ENCODE results near the gene CPO. TPM values are rescaled to one million over a fixed set of nuclear protein-coding genes. Genes with fewer than 3 reads are reported as not detected.

Gene CPO
- total RNA-seq, 4 donors from 2014 or later = 0.44 to 2.4 (median 1.2) TPM; not detected in 1

DNA sequence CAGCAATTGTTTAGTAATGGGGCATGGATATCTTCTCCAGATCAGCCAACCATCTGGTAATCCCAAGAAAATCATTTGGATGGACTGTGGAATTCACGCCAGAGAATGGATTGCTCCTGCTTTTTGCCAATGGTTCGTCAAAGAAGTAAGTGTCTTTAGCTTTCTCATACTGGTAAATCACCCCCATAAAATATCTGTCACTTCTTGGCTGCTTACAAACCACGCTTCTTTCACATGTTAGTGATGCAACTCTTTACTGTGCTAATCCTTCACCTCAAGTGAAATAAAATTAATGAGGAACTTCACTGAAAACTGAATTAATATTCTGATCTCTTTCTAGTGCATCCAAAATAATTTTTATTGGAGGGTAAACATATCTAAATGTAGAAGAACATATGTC is 18.9 kb downstream of the CPO start:
- TF ChIP-seq, protein P1, sequence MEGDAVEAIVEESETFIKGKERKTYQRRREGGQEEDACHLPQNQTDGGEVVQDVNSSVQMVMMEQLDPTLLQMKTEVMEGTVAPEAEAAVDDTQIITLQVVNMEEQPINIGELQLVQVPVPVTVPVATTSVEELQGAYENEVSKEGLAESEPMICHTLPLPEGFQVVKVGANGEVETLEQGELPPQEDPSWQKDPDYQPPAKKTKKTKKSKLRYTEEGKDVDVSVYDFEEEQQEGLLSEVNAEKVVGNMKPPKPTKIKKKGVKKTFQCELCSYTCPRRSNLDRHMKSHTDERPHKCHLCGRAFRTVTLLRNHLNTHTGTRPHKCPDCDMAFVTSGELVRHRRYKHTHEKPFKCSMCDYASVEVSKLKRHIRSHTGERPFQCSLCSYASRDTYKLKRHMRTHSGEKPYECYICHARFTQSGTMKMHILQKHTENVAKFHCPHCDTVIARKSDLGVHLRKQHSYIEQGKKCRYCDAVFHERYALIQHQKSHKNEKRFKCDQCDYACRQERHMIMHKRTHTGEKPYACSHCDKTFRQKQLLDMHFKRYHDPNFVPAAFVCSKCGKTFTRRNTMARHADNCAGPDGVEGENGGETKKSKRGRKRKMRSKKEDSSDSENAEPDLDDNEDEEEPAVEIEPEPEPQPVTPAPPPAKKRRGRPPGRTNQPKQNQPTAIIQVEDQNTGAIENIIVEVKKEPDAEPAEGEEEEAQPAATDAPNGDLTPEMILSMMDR (IDR thresholded peaks at IDR 0.05; ENCODE audit: low read depth) = no peak

DNA sequence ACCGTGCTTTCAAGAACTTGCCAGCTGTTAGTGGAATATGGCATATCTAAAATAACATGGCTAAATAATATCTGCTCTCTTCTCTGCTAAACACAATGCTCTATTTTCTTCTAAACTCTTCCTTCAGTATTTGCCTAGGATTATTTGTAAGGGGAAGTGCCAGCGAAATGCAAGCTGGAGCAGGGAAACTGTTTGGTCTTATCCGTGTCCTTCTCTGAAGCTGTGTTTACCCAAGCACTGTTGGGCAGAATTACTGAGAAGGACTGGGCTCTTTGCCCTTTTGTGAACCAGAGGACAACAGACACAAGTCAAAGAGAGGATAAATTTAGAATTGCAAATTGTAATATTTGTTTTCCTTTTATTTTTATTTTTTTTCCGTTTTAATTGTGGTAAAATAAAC is 23.6 kb downstream of the CPO start:
- TF ChIP-seq, protein P1 (IDR thresholded peaks at IDR 0.05; ENCODE audit: low read depth) = no peak

DNA sequence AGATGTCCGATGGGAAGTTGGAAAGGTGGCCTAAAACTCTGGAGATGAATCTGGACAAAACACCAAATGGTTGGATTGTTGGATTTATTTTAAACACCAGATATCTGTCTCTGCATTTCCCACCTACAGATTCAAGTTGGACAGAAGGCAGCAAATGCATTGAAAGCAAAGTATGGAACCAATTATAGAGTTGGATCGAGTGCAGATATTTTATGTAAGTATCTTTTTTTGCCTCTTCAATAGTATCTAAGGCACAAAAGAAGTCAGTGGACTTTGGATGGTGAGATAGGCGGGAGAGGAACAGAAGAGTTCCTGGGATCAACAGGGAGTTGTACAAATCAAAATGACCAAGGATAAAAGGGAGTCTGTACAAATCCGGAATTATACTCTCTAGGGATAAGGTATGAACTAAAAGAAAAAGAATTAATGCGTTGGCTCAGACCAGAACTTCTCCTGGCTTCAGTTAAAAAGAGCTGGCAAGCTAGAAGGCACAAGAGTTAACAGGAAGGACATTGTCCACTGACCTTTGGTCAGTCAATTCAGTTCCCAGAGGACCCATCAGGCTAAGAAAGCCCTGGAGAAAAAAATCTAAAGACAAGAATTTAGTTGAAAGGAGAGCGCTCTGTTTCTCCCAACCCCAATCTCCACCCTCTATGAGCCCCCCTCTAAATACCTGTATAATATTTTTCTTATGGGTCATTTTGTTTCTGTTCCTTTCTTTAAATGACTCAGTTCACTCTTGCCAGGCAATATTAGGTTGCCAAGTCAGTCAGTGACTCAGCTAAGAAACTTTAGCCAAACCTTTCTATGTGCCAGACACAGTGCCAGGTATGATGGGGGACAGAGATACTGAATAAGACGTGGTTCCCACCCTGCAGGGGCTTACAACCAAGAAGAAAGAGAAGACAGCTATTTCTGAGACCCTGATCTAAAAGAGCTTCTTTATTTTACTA is 29.1 kb downstream of the CPO start:
- TF ChIP-seq, protein P1 (IDR thresholded peaks at IDR 0.05; ENCODE audit: low read depth) = no peak

DNA sequence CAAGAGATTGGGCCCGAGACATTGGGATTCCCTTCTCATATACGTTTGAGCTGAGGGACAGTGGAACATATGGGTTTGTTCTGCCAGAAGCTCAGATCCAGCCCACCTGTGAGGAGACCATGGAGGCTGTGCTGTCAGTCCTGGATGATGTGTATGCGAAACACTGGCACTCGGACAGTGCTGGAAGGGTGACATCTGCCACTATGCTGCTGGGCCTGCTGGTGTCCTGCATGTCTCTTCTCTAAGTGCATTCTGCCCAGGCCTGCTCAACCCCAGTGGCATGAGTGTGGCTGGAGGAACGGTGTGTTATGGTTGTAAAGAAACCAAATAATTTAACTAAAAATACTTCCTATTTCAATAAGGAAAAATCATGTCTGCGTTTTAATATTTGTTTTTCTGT is 29.9 kb downstream of the CPO start:
- TF ChIP-seq, protein P1 (IDR thresholded peaks at IDR 0.05; ENCODE audit: low read depth) = no peak

DNA sequence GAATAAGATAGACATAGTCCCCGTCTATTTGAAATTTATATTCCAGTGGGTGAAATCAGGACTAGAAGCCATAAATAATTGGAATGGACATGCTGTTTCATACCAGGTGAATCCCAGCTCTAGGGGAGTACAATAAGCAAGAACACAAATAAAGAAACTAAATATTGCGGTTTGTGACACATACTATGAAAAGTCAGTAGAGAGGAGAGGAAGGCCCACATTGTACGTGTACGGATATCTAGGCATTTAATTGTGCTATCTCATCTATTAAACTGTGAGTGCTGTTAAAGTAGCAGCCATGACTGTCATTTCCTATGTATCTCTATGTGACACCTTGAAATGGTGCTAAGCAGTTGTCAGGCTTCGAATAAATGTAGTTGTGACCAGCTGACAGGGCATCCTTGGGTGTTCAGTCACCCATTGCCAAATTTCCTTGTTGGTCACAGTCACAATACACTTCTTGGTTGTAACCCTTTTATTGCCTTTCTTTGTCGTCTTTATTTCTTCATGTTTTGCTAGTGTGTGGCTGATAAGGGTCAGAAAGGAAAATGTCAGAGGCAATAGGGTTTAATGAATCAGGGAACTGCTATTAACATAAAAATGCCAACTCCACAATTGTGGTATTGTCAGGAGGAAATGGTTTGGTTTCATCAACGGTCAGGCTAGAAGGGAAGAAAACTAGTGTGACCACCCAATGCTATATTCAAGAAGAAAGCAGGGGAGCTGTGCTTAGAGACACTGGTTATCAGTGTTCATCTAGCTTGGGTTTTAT is 31.5 kb downstream of the CPO start:
- TF ChIP-seq, protein P1 (IDR thresholded peaks at IDR 0.05; ENCODE audit: low read depth) = no peak

DNA sequence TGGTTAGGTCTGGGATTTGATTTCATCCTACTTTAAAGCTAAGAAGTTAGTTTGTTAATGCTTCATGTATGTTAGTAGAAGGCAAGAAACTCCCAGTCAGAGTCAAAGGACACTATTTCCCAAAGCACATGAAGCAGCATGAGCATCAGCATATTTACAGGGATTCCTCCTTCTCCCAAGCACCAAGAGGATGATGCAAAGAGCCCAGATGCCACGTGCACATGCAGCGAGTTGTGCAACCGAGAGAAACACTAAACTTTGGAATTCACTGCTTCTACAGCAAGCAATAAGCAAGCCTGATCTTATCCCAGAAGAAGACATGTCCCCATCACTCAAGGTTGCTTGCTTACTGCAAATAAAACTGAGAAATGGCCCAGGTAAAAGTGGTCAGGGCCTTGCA is 32.5 kb downstream of the CPO start:
- TF ChIP-seq, protein P1 (IDR thresholded peaks at IDR 0.05; ENCODE audit: low read depth) = no peak

DNA sequence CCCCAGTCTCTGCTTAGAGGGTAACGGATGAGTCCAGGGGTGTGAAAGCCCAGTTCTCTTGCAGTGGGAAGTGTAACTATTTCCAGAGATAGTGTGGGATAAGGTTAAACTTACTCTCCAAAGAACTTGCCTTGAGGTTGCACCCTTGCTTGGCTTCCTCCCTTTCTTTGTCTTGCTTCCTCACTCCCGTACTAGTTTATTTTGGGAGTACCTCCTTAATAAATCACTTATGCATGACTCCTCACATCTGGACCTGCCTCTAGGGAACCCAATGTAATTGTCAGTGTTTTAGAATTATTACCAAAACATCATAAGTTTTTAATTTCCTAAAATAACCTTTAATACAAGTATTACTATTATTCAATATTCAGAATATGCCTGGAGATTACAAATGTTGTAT is 35.2 kb downstream of the CPO start:
- TF ChIP-seq, protein P1 (IDR thresholded peaks at IDR 0.05; ENCODE audit: low read depth) = no peak
